K562 (cell line): Measurements from ENCODE around the gene PPFIBP2. TPM values are rescaled to one million over a fixed set of nuclear protein-coding genes. Genes with fewer than 3 reads are reported as not detected.

ENCODE experiments used
- ATAC-seq: fragments of 200-7000 bp; cut with Tn5 transposase; 3 replicates; pipeline ENCODE4 v1.9.1; 2020; ENCODE audit warnings: moderate library complexity
- BruUV-seq: library from RNA; stranded (reverse); fragments of 400-500 nt; replicated peaks from 2 replicates; lab custom pipeline; 2021; lab: Mats Ljungman, UMichigan
- CTCF ChIA-PET: fragments of 300-600 bp; formaldehyde crosslinking; extraction: SDS; loops from one replicate; lab custom pipeline; 2021; ENCODE audit warnings: low intra/inter-chr PET ratio; lab: Yijun Ruan, JAX
- POLR2A ChIA-PET: fragments of 300-600, 350-650 bp; sonication (Branson Sonifier 250); formaldehyde crosslinking; extraction: SDS; loops from one replicate; lab custom pipeline; 2021; ENCODE audit warnings: antibody characterized with exemption, inconsistent platforms; lab: Yijun Ruan, JAX
- DNase-seq, 4 experiments: peaks; one replicate each; pipeline versions ENCODE4 v3.0.0 to v3.0.0-alpha.2; 2011 to 2018; ENCODE audit warnings: low spot score in 3 of 4, mixed read lengths in 3 of 4; ENCODE audit errors: extremely low read depth in 1 of 4
- FAIRE-seq: peaks from 2 replicates; lab custom pipeline; 2011; peaks lifted over from hg19 to GRCh38; lab: Jason Lieb, UNC
- H2AFZ ChIP-seq: 2 replicates; pipeline ENCODE4 v1.6.0; 2011; ENCODE audit warnings: low read depth, low read length, control low read depth, inconsistent platforms
- H3K27ac ChIP-seq: fragments of 200-600 bp; 3 replicates; pipeline ENCODE4 v1.8.0; 2011; ENCODE audit warnings: low read depth, mild to moderate bottlenecking, control low read depth, inconsistent platforms, low read length, moderate library complexity, mixed read lengths; ENCODE audit errors: extremely low read depth
- H3K27me3 ChIP-seq, 2 experiments: fragments of 300-600 bp in 1 of 2; 2 replicates in 1 of 2; 3 replicates in 1 of 2; pipeline versions ENCODE4 v1.6.0 to v1.8.0; 2011; ENCODE audit warnings: inconsistent platforms in 2 of 2, low read length in 2 of 2, mild to moderate bottlenecking in 1 of 2, mixed read lengths in 1 of 2, moderate library complexity in 1 of 2; ENCODE audit not compliant: control insufficient read depth in 2 of 2, insufficient read depth in 2 of 2
- H3K36me3 ChIP-seq: fragments of 300-600 bp; 3 replicates; pipeline ENCODE4 v1.8.0; 2011; ENCODE audit warnings: mild to moderate bottlenecking, low read length, inconsistent platforms; ENCODE audit not compliant: control insufficient read depth, insufficient read depth
- H3K4me1 ChIP-seq, 2 experiments: fragments of 200-600 bp in 1 of 2; replicated peaks in 1 of 2; 2 replicates in 1 of 2; 3 replicates in 1 of 2; pipeline versions ENCODE4 v1.5.1 to v1.8.0; 2011; ENCODE audit warnings: inconsistent platforms in 2 of 2, low read length in 2 of 2, mild to moderate bottlenecking in 1 of 2, mixed read lengths in 1 of 2, moderate library complexity in 1 of 2; ENCODE audit not compliant: control insufficient read depth in 2 of 2, insufficient read depth in 2 of 2
- H3K4me2 ChIP-seq: 2 replicates; pipeline ENCODE4 v1.6.1; 2011; ENCODE audit warnings: low read length, control low read depth, inconsistent platforms, mixed read lengths; ENCODE audit not compliant: insufficient read depth
- H3K4me3 ChIP-seq: fragments of 200-600 bp; sonication (generic), shearing (Covaris generic); 2 replicates; pipeline ENCODE4 v1.5.1; 2016; ENCODE audit warnings: control low read depth, inconsistent platforms
- H3K79me2 ChIP-seq: fragments of 200-600 bp; 3 replicates; pipeline ENCODE4 v1.8.0; 2011; ENCODE audit warnings: low read length, inconsistent platforms; ENCODE audit not compliant: control insufficient read depth, insufficient read depth
- H3K9ac ChIP-seq, 2 experiments: 2 replicates each; pipeline versions ENCODE4 v1.6.0 to v1.6.1; 2011; ENCODE audit warnings: low read depth in 2 of 2, low read length in 2 of 2, control low read depth in 1 of 2, inconsistent platforms in 1 of 2, mild to moderate bottlenecking in 1 of 2, mixed read lengths in 1 of 2; ENCODE audit not compliant: insufficient read depth in 1 of 2
- H3K9me1 ChIP-seq: one replicate; pipeline ENCODE4 v1.6.0; 2011; ENCODE audit warnings: inconsistent platforms, mild to moderate bottlenecking, low read length, moderate library complexity; ENCODE audit not compliant: control insufficient read depth, insufficient read depth
- H3K9me3 ChIP-seq: replicated peaks from 2 replicates; pipeline ENCODE4 v1.5.1; 2011; ENCODE audit warnings: low read depth, low read length, inconsistent platforms; ENCODE audit not compliant: control insufficient read depth, insufficient read depth
- H4K20me1 ChIP-seq: replicated peaks from 2 replicates; pipeline ENCODE4 v1.6.1; 2011; ENCODE audit warnings: low read length, inconsistent platforms, mixed read lengths; ENCODE audit not compliant: control insufficient read depth, insufficient read depth
- ADNP ChIP-seq: fragments of 200-800 bp; sonication (Bioruptor generic); IDR thresholded peaks from 2 replicates; pipeline ENCODE4 v1.6.1; 2016; ENCODE audit warnings: missing genetic modification characterization, missing compliant biosample characterization
- MLLT1 ChIP-seq, 2 experiments: fragments of 450-650 bp; IDR thresholded peaks; 2 replicates each; pipeline ENCODE4 v1.6.1; 2016
- MYC ChIP-seq, 2 experiments: fragments of 250-450 bp in 1 of 2; sonication (Bioruptor Pico) in 1 of 2; IDR thresholded peaks; 2 replicates each; pipeline versions ENCODE4 v1.5.1 to v1.6.1; 2012 to 2021; ENCODE audit warnings: low read depth in 2 of 2, borderline replicate concordance in 1 of 2, improper control_type of control experiment in 1 of 2, low read length in 1 of 2, mild to moderate bottlenecking in 1 of 2, moderate library complexity in 1 of 2
- RHOXF2B ChIP-seq: fragments of 250-450 bp; sonication (Bioruptor Pico); conservative IDR thresholded peaks from 2 replicates; pipeline ENCODE4 v1.5.1; 2021
- SNIP1 ChIP-seq: fragments of 450-650 bp; IDR thresholded peaks from 2 replicates; pipeline ENCODE4 v1.7.1; 2017; ENCODE audit warnings: low read depth, mild to moderate bottlenecking
- SRSF9 ChIP-seq: fragments of 200-400 bp; formaldehyde crosslinking; IDR thresholded peaks from 2 replicates; pipeline ENCODE4 v1.6.1; 2017; ENCODE audit warnings: low read depth, low read length, borderline replicate concordance
- TCFL5 ChIP-seq: fragments of 250-450 bp; sonication (Bioruptor Pico); conservative IDR thresholded peaks from 2 replicates; pipeline ENCODE4 v1.6.1; 2021; ENCODE audit warnings: mild to moderate bottlenecking, moderate library complexity, matching md5 sums
- THRAP3 ChIP-seq: fragments of 450-650 bp; IDR thresholded peaks from 2 replicates; pipeline ENCODE4 v1.6.1; 2016; ENCODE audit warnings: mild to moderate bottlenecking, inconsistent platforms, borderline replicate concordance
- ZBTB17 ChIP-seq: fragments of 450-650 bp; formaldehyde crosslinking; IDR thresholded peaks from 2 replicates; pipeline ENCODE4 v1.4.0; 2020; ENCODE audit warnings: mild to moderate bottlenecking
- ZFP1 ChIP-seq: fragments of 450-650 bp; formaldehyde crosslinking; IDR thresholded peaks from 2 replicates; pipeline ENCODE4 v1.4.0; 2020; ENCODE audit warnings: mild to moderate bottlenecking, mixed read lengths
- ZNF263 ChIP-seq: sonication (generic); formaldehyde crosslinking; IDR thresholded peaks from 2 replicates; pipeline ENCODE4 v1.8.0; 2022; ENCODE audit warnings: mild to moderate bottlenecking, missing genetic modification reagents, borderline replicate concordance
- ZNF41 ChIP-seq: fragments of 250-450 bp; sonication (Bioruptor Pico); conservative IDR thresholded peaks from 2 replicates; pipeline ENCODE4 v1.4.0; 2020; ENCODE audit warnings: mild to moderate bottlenecking
- ZNF518B ChIP-seq: fragments of 250-450 bp; sonication (Bioruptor Pico); IDR thresholded peaks from 2 replicates; pipeline ENCODE4 v1.5.0; 2021; ENCODE audit warnings: mild to moderate bottlenecking, moderate library complexity
- WGBS: fragments of 100-300 bp; shearing (Covaris generic); methylation state at CpG from one replicate; pipeline ENCODE4 v1.1.6; 2016; ENCODE audit warnings: low coverage, mixed read lengths; ENCODE audit not compliant: insufficient coverage; ENCODE audit errors: missing lambda C conversion rate; 5-methylcytosine and 5-hydroxymethylcytosine counted together
- in situ Hi-C: fragments of 300-500 bp; cut with MboI; formaldehyde crosslinking; loops from 4 replicates; pipeline ENCODE4 v1.15.0; 2018; ENCODE audit warnings: inconsistent platforms, mixed read lengths
- intact Hi-C: fragments of 100-400 bp; cut with micrococcal nuclease; formaldehyde crosslinking; loops from 2 replicates; pipeline ENCODE4 v1.14.2; 2022
- polyA plus RNA-seq, 8 experiments: library from polyadenylated mRNA; depleted of rRNA in 4 of 8; stranded (reverse) in 5 of 8; unstranded in 3 of 8; fragments of >200 nt; fragmentation: Nextera tagmentation in 2 of 8; fragmentation: Illumina TruSeq in 1 of 8; extraction: Ambion mirVana in 2 of 8; extraction: Trizol in 1 of 8; gene quantifications; 2 replicates each; pipeline versions ENCODE4 v1.2.1 to v1.2.3, GENCODE V29; 2011 to 2014; ENCODE audit warnings: inconsistent platforms in 1 of 8, missing spikeins in 1 of 8
- total RNA-seq, 7 experiments: library from RNA; depleted of rRNA in 6 of 7; stranded (reverse); fragments of >200 nt in 6 of 7; fragmentation: Illumina TruSeq in 2 of 7; extraction: Trizol in 2 of 7; gene quantifications; 2 replicates each; pipeline versions ENCODE4 v1.2.1 to v1.2.3, GENCODE V29; 2011 to 2021; ENCODE audit warnings: low replicate concordance in 1 of 7
- TF ChIP-seq, protein P1 (sequence below), 3 experiments: fragments of 200-800 bp in 1 of 3; sonication (Bioruptor generic) in 1 of 3; sonication (generic) in 1 of 3; formaldehyde crosslinking in 1 of 3; IDR thresholded peaks; 2 replicates each; pipeline versions ENCODE4 v1.6.1 to v1.8.0; 2016 to 2022; ENCODE audit warnings: mild to moderate bottlenecking in 2 of 3, missing compliant biosample characterization in 2 of 3, missing genetic modification characterization in 2 of 3, missing genetic modification reagents in 1 of 3

PPFIBP2 gene
- total and polyA plus RNA-seq, 9 of the 15 experiments (the other 6 are each of a cell fraction or from before 2014, with no cell fraction given) = 0.18 to 3.4 (median 1.2) TPM

- TF ChIP-seq MLLT1 (IDR thresholded peaks at IDR 0.05) = no peak
- TF ChIP-seq ADNP (tag) = no peak
Observed at GRCh38 chr11:7587712-7588111, 73.9 kb downstream of the PPFIBP2 start (continued).

DNA sequence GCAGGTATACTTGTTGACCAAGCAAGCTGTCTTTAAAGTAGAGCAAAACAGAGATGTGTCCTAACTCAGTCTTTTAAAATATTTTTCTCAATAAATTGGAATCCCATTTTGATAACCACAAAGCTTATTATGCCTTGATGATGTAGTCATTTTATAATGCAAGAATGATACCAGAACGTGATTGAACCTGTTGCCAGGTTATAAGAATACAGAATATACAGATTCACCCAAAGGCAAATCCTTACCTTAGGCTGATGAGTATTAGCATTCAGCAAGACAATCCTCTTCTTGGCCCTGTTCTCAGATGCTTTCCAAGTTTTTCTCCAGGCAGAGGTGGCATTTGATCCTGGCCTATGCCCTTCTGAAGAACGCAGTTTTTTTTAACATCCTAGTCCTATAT is 76.1 kb downstream of the PPFIBP2 start:
- ChIA-PET CTCF (no interaction called here), POLR2A (no interaction called here)
- Histone ChIP-seq H3K4me3 (no peak overlapping the region), H3K27me3 (peaks cover 0 to 2% of the 10 kb centered on the region in 2 experiments; a peak in 2 of 5 replicates), H3K9me3 (no peaks in the 10 kb centered on the region), H3K9ac (no peak overlapping the region), H3K36me3 (no peaks in the 10 kb centered on the region), H3K79me2 (no peaks in the 10 kb centered on the region), H3K9me1 (no peaks in the 10 kb centered on the region), H3K4me1 (no peaks in the 10 kb centered on the region), H3K27ac (no peak overlapping the region), H4K20me1 (no peaks in the 10 kb centered on the region), H2AFZ (no peak overlapping the region), H3K4me2 (no peak overlapping the region)
- in situ Hi-C loops (no loop called here), intact Hi-C loops (no loop called here)
- WGBS = 3% methylated on average over 2 of the region's 2 CpGs
- no peak for DNase-seq
- BruUV-seq = no TSS peak
- FAIRE-seq = no peak
- ATAC-seq = no peak
- no peak for TF ChIP-seq THRAP3
- no peak for TF ChIP-seq MYC (IDR thresholded peaks at IDR 0.05; ENCODE audit: low read depth, low read length)
- no peak for TF ChIP-seq MYC (CRISPR knock-in tag; IDR thresholded peaks at IDR 0.05; ENCODE audit: borderline replicate concordance, low read depth)
- TF ChIP-seq ZNF41 (CRISPR knock-in tag) = no peak
- no peak for TF ChIP-seq TCFL5 (CRISPR knock-in tag)
- TF ChIP-seq RHOXF2B (CRISPR knock-in tag) = no peak
- TF ChIP-seq ZNF263 (CRISPR knock-in tag) = no peak
- TF ChIP-seq, protein P1, sequence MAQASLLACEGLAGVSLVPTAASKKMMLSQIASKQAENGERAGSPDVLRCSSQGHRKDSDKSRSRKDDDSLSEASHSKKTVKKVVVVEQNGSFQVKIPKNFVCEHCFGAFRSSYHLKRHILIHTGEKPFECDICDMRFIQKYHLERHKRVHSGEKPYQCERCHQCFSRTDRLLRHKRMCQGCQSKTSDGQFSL (CRISPR knock-in tag; IDR thresholded peaks at IDR 0.05) = no peak
- TF ChIP-seq, protein P1 (tag; IDR thresholded peaks at IDR 0.05) = no peak
- TF ChIP-seq ZNF518B (CRISPR knock-in tag) = no peak
- TF ChIP-seq SNIP1 = no peak
- TF ChIP-seq ZBTB17 (CRISPR knock-in tag) = no peak
- TF ChIP-seq SRSF9 = no peak
- TF ChIP-seq ZFP1 (CRISPR knock-in tag) = no peak
